ENCODE data around the gene TIMM13. TPM values are rescaled to one million over a fixed set of nuclear protein-coding genes. Genes with fewer than 3 reads are reported as not detected.

Gene TIMM13
- total RNA-seq, 1 donor from 2014 or later = 86.9 TPM

DNA sequence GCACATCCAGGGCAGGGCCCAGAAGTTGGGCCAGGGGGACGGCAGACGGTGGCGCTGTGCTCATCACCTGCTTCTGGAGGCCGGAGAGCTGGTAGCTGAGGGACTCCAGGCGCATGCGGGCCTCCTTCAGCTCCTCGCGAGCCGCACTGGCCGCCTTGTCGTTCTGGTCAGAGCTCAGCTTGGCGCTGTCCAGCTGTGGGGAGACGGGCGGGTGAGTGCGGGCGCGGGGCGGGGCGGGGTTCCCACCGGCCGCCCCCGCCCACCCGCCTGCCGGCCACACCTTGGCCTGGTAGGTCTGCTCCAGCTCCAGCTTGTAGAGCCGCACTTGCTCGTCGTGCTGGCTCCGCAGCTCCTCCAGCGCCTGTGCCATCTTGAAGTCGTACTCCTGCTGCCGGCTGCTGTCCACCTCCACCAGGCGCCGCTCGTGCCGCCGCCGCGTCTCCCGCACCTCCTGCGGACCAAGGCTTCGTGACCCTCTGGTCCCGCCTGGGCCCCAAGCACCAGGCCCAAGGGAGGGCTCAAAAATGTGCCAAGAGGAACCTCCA is 7.4 kb upstream of the TIMM13 start:
- peak; percentile 43 for DNase-seq (ENCODE audit: missing footprints)
- intact Hi-C loops (cut with DNase I) = no loop called here

GRCh38 chr19:2434267-2434666 is 6.9 kb upstream of the TIMM13 start:
- intact Hi-C loops (cut with DNase I) = no loop called here
- DNase-seq (ENCODE audit: missing footprints) (peak; percentile 46), ATAC-seq (no peak)

More for the DNA sequence above, 7.4 kb upstream of the TIMM13 start:
- ATAC-seq = no peak

GRCh38 chr19:2433854-2434253 is 6.5 kb upstream of the TIMM13 start:
- DNase-seq (ENCODE audit: missing footprints) = no peak
- no peak for ATAC-seq
- intact Hi-C loops (cut with DNase I) = no loop called here

- intact Hi-C loops (cut with DNase I) = no loop called here
- ATAC-seq (no peak), DNase-seq (ENCODE audit: missing footprints) (peak; percentile 60)
Measured at GRCh38 chr19:2432131-2432848, 4.9 kb upstream of the TIMM13 start.

DNA sequence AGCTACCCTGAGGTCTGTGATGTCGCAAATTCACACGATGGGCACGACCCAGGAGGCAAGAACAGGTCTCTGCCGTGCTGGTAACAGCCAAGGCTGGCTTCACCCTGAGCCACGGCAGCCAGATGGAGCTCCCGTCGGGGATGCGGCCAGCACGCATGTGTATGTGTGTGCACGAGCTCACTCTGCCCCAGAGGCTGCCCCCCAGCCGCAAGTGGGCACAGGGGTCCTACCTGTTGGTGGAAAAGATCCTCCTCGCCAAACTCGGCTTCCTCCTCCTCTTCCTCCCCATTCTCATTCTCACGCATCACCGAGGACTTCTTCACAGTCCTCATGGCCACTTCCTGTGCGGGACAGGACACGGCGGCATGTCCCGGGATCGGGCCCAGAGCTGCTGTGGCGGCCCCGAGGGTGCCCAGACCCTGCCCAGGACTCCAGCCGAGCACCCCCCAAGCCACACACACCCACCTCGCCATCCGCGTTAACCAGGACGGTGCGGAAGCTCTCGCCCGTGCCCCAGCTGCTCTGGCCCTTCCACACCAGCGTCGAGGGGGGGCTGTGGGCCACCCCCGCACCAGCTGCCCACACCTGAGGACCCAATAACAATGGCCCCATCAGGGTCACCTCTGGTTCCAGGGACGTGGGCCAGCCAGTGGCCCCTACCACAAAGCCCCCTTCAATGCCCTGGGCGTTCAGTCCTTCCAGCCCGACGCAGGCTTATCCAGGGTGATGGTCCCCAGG is 4.1 kb upstream of the TIMM13 start:
- intact Hi-C loops (cut with DNase I) = no loop called here
- DNase-seq (ENCODE audit: missing footprints) (peak; percentile 39), ATAC-seq (no peak)

GRCh38 chr19:2429917-2430535 is 2.6 kb upstream of the TIMM13 start:
- DNase-seq (ENCODE audit: missing footprints) (peak; percentile 54), ATAC-seq (no peak)
- intact Hi-C loops (cut with DNase I) = no loop called here

- ATAC-seq (no peak), DNase-seq (ENCODE audit: missing footprints) (peak; percentile 60)
- intact Hi-C loops (cut with DNase I) = no loop called here
Measured at GRCh38 chr19:2428756-2429711, 1.6 kb upstream of the TIMM13 start.

- no peak for ATAC-seq
- peak; percentile 74 for DNase-seq (ENCODE audit: missing footprints)
- intact Hi-C loops (cut with DNase I) = no loop called here
Measured at GRCh38 chr19:2428321-2428690, 920 bp upstream of the TIMM13 start.

GRCh38 chr19:2426611-2427428 is 566 bp downstream of the TIMM13 start:
- peak; percentile 20 for ATAC-seq
- intact Hi-C loops (cut with DNase I) = loop anchor here (1.0 kb wide), 1 partner anchor 30 kb away; no protein-coding TSS in a partner anchor

DNA sequence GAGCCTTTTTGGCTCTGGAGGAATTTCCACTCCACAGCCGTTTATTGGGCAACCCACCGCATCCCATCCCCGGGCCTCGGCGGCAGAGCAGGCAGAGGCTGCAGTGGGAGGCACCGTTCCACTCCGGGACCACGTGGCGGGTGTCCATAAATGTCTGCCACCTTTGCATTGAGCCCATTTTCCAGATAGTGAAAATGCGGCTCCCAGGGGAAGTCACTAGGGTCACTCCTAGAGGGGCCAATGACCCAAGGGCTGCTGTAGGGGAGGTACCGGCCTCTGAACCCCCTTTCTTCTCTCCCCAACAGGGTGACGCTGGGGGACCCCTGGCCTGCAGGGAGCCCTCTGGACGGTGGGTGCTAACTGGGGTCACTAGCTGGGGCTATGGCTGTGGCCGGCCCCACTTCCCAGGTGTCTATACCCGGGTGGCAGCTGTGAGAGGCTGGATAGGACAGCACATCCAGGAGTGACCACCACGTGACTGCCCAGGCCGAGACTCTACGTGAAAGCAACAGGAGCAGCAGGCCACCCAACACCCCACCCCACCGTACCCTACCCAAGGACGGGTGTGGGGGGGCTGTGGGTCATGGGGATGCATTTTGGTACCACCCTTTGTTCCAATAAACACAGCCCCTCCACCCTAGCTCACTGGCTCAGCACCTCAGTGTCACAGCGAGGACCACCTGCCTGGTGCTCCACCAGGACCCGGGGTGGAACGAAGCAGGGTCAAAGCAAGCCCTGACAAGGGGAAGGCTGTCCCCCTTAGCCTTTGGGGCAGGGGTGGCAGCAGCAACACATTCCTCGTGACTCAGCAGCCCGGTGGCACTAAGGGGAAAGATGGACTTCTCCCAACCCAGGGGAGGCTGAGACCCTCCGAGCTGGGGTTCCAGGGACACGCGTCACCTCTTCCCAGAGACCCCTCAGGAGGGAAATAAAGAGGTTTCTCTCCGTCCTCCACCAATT is 1.5 kb downstream of the TIMM13 start:
- DNase-seq (ENCODE audit: missing footprints) (peak; percentile 64), ATAC-seq (no peak)
- intact Hi-C loops (cut with DNase I) = no loop called here

More at GRCh38 chr19:2426611-2427428, 566 bp downstream of the TIMM13 start:
- DNase-seq (ENCODE audit: missing footprints) = no peak

GRCh38 chr19:2424686-2425621 is 2.4 kb downstream of the TIMM13 start:
- ATAC-seq = no peak
- intact Hi-C loops (cut with DNase I) = no loop called here
- no peak for DNase-seq (ENCODE audit: missing footprints)

- no peak for DNase-seq (ENCODE audit: missing footprints)
- intact Hi-C loops (cut with DNase I) = no loop called here
- ATAC-seq = no peak
Measured at GRCh38 chr19:2423915-2424685, 3.3 kb downstream of the TIMM13 start.

DNA sequence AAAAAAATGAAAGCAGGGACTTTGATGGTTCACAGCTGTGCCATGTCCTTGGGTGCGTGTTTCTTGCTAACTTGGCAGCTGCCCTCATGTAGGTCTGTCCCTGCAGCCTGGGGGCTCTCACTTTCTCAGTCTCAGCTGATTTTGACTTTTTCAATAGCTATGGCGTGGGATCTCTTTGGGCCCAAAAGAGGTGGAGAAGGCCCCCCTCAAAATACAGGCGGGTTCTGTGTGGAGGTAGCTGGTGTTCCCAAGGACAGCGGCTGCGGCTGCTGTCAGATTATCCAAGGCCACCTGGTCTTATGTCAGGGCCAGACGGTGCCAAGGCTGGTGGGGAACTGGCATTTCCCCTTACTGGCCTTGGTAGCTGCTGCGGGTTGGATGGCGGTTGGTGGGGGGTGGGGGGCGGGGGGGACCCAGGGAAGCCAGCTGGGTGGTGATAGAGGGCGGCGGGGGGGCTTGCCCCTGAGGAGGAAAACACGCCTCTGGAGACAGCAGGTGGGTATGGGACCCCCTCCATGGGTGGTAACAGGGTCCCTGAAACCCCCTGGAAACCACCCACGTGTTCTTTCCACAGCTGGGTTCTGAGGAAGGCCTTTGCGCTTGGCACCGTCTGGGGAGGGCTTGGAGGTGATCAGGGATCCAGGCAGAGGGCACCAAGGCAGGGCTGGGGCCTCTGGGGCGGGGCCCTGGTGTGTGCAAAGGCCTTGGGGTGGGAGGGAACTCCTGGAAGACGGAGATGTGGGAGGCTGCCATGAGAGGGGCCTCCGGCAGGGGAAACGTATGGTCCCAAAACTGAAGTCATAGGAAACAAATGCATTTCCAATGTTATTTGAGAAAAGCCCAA is 4.1 kb downstream of the TIMM13 start:
- intact Hi-C loops (cut with DNase I) = no loop called here
- no peak for ATAC-seq
- DNase-seq (ENCODE audit: missing footprints) = no peak

Measured in Right ventricle myocardium inferior (tissue), 1 donor.